ENCODE data around the gene CLDN5.

DNA sequence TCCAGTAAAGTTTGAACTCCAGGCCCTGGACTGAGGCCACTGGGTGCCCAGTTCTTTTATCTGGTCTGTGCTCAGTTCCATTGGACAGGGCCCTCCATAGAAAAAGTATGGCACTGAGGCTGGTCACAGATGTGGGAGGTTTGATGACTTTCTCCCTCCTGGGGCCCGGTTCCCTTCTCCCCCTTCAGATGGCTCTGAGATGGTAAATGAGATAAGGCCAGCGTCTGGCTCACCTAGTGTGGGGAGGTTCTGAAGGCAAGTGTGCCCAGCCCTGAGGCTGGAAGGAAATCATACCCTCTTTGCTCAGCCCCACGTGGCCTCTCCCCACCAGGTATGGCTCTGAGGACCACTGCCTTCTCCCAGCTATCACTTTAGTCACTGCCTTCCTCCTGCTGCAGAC lies 1.5 kb upstream of the CLDN5 start:
- TF ChIP-seq, protein P1, sequence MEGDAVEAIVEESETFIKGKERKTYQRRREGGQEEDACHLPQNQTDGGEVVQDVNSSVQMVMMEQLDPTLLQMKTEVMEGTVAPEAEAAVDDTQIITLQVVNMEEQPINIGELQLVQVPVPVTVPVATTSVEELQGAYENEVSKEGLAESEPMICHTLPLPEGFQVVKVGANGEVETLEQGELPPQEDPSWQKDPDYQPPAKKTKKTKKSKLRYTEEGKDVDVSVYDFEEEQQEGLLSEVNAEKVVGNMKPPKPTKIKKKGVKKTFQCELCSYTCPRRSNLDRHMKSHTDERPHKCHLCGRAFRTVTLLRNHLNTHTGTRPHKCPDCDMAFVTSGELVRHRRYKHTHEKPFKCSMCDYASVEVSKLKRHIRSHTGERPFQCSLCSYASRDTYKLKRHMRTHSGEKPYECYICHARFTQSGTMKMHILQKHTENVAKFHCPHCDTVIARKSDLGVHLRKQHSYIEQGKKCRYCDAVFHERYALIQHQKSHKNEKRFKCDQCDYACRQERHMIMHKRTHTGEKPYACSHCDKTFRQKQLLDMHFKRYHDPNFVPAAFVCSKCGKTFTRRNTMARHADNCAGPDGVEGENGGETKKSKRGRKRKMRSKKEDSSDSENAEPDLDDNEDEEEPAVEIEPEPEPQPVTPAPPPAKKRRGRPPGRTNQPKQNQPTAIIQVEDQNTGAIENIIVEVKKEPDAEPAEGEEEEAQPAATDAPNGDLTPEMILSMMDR (IDR thresholded peaks at IDR 0.05) = no peak
- TF ChIP-seq POLR2A (IDR thresholded peaks at IDR 0.05) = no peak
